ENCODE results near the gene SLC22A13.
"Not testable (repeated sequence)": the region's sequence is repeated elsewhere in the genome, so short reads cannot be mapped to it uniquely, and the experiment has no call there.

The SLC22A13 gene

GRCh38 chr3:38265604-38266307 is at the start of gene SLC22A13:
TSS of gene SLC22A13 (plus strand) at chr3:38265812. CDS start at chr3:38265861, 49 bp downstream.
- no peak for DNase-seq

- no peak for DNase-seq
These were observed 45.9 kb upstream of the SLC22A13 start for GRCh38 chr3:38219609-38220197.

GRCh38 chr3:38221005-38221404 is 44.6 kb upstream of the SLC22A13 start:
- DNase-seq, result no peak

GRCh38 chr3:38222032-38222634 is 43.5 kb upstream of the SLC22A13 start:
- DNase-seq, result no peak

- no peak for DNase-seq
These were observed 41.3 kb upstream of the SLC22A13 start for GRCh38 chr3:38224357-38224756.

- no peak for DNase-seq
These were observed 39.3 kb upstream of the SLC22A13 start for GRCh38 chr3:38226273-38226672.

- DNase-seq, result no peak
These were observed 37.6 kb upstream of the SLC22A13 start for GRCh38 chr3:38227989-38228388.

GRCh38 chr3:38229036-38229435 is 36.6 kb upstream of the SLC22A13 start:
- no peak for DNase-seq

GRCh38 chr3:38232701-38233100 is 32.9 kb upstream of the SLC22A13 start:
- DNase-seq, result no peak

GRCh38 chr3:38235466-38235865 is 30.1 kb upstream of the SLC22A13 start:
- no peak for DNase-seq

GRCh38 chr3:38238416-38239008 is 27.1 kb upstream of the SLC22A13 start:
- DNase-seq, result no peak

GRCh38 chr3:38242812-38243211 is 22.8 kb upstream of the SLC22A13 start:
- DNase-seq, result not testable (repeated sequence)

GRCh38 chr3:38245930-38246329 is 19.7 kb upstream of the SLC22A13 start:
- no peak for DNase-seq

GRCh38 chr3:38247366-38248035 is 18.1 kb upstream of the SLC22A13 start:
- no peak for DNase-seq

- DNase-seq, result no peak
These were observed 15.4 kb upstream of the SLC22A13 start for GRCh38 chr3:38250198-38250597.

GRCh38 chr3:38251197-38251596 is 14.4 kb upstream of the SLC22A13 start:
- no peak for DNase-seq

- no peak for DNase-seq
These were observed 11.9 kb upstream of the SLC22A13 start for GRCh38 chr3:38253704-38254103.

- no peak for DNase-seq
These were observed 10.7 kb upstream of the SLC22A13 start for GRCh38 chr3:38254872-38255271.

GRCh38 chr3:38255627-38256026 is 10.0 kb upstream of the SLC22A13 start:
- no peak for DNase-seq

- no peak for DNase-seq
These were observed 8.0 kb upstream of the SLC22A13 start for GRCh38 chr3:38257583-38257982.

GRCh38 chr3:38260474-38260873 is 5.1 kb upstream of the SLC22A13 start:
- no peak for DNase-seq

GRCh38 chr3:38264353-38264771 is 1.2 kb upstream of the SLC22A13 start:
- no peak for DNase-seq

- DNase-seq, result no peak
These were observed 833 bp upstream of the SLC22A13 start for GRCh38 chr3:38264779-38265178.
